Smooth muscle cell (in vitro differentiated cells): ENCODE results near the gene HOXB2. TPM values are rescaled to one million over a fixed set of nuclear protein-coding genes. Genes with fewer than 3 reads are reported as not detected.

Experiments
- DNase-seq: peaks from one replicate; lab custom pipeline; 2025; ENCODE audit not compliant: unreplicated experiment; lab: John Stamatoyannopoulos, UW
- H2AFZ ChIP-seq: fragments of 200-600 bp; sonication (generic); 2 replicates; pipeline ENCODE4 v1.6.0; 2016; ENCODE audit warnings: antibody characterized with exemption, low read depth, mild to moderate bottlenecking
- H3F3A ChIP-seq: fragments of 200-600 bp; sonication (generic); 2 replicates; pipeline ENCODE4 v1.6.0; 2017; ENCODE audit warnings: antibody characterized with exemption, low read depth
- H3K27ac ChIP-seq: fragments of 200-600 bp; sonication (generic); 2 replicates; pipeline ENCODE4 v1.5.1; 2016; ENCODE audit warnings: low read depth, mild to moderate bottlenecking
- H3K27me3 ChIP-seq: fragments of 200-600 bp; sonication (generic); 2 replicates; pipeline ENCODE4 v1.6.1; 2016; ENCODE audit warnings: low read depth, mild to moderate bottlenecking
- H3K36me3 ChIP-seq: fragments of 200-600 bp; sonication (generic); 2 replicates; pipeline ENCODE4 v1.5.1; 2016; ENCODE audit warnings: low read depth
- H3K4me1 ChIP-seq: fragments of 200-600 bp; sonication (generic); 2 replicates; pipeline ENCODE4 v1.5.1; 2016; ENCODE audit warnings: low read depth
- H3K4me2 ChIP-seq: fragments of 200-600 bp; sonication (generic); 2 replicates; pipeline ENCODE4 v1.6.0; 2016; ENCODE audit warnings: mild to moderate bottlenecking
- H3K4me3 ChIP-seq: fragments of 200-600 bp; sonication (generic); 2 replicates; pipeline ENCODE4 v1.5.1; 2016; ENCODE audit warnings: mild to moderate bottlenecking
- H3K79me2 ChIP-seq: fragments of 200-600 bp; sonication (generic); 2 replicates; pipeline ENCODE4 v1.6.0; 2016; ENCODE audit warnings: low read depth, mild to moderate bottlenecking
- H3K9ac ChIP-seq: fragments of 200-600 bp; sonication (generic); 2 replicates; pipeline ENCODE4 v1.6.0; 2016; ENCODE audit warnings: low read depth
- H3K9me3 ChIP-seq: fragments of 200-600 bp; sonication (generic); replicated peaks from 2 replicates; pipeline ENCODE4 v1.5.1; 2016; ENCODE audit warnings: low read depth
- H4K20me1 ChIP-seq: fragments of 200-600 bp; sonication (generic); 2 replicates; pipeline ENCODE4 v1.6.0; 2016; ENCODE audit warnings: low read depth
- CTCF ChIP-seq: fragments of 200-600 bp; sonication (generic); IDR thresholded peaks from 2 replicates; pipeline ENCODE4 v1.5.1; 2017; ENCODE audit warnings: borderline replicate concordance, mild to moderate bottlenecking, antibody characterized with exemption; ENCODE audit not compliant: insufficient read depth, poor library complexity, severe bottlenecking
- WGBS: methylation state at CpG from one replicate; pipeline ENCODE4 v1.1.7; 2016; ENCODE audit warnings: low lambda C conversion rate; 5-methylcytosine and 5-hydroxymethylcytosine counted together
- polyA plus RNA-seq: library from polyadenylated mRNA; unstranded; fragments of >200 nt; fragmentation: Nextera tagmentation; extraction: Ambion mirVana; gene quantifications from 2 replicates; pipeline ENCODE4 v1.2.1, GENCODE V29; 2016
- total RNA-seq: library from RNA; depleted of rRNA; stranded (reverse); fragments of >200 nt; gene quantifications from 2 replicates; pipeline ENCODE4 v1.2.3, GENCODE V29; 2014

The HOXB2 gene
- total and polyA plus RNA-seq, 2 experiments from 2014 or later, result 26.5 to 40.4 TPM

- peaks cover 30% of the 10 kb centered on the region for H3F3A ChIP-seq
- H3K27me3 ChIP-seq, result peaks cover 28% of the 10 kb centered on the region
- no peaks in the 10 kb centered on the region for H3K4me1 ChIP-seq
- H4K20me1 ChIP-seq, result peaks cover 9% of the 10 kb centered on the region
- no peak for TF ChIP-seq CTCF
- no peaks in the 10 kb centered on the region for H3K36me3 ChIP-seq
- H3K79me2 ChIP-seq, result peaks cover 4% of the 10 kb centered on the region
- no peaks in the 10 kb centered on the region for H3K9me3 ChIP-seq
- peak overlapping the region; percentile 93 for H3K27ac ChIP-seq
- peak overlapping the region; percentile 98 for H3K4me2 ChIP-seq
- DNase-seq, result no peak
- no peak overlapping the region for H3K4me3 ChIP-seq
- no peak overlapping the region for H3K9ac ChIP-seq
- no peak overlapping the region for H2AFZ ChIP-seq
- 51% methylated on average over 6 of the region's 6 CpGs for WGBS
Observed at GRCh38 chr17:48548523-48549280, 3.8 kb upstream of the HOXB2 start.

GRCh38 chr17:48547808-48548522 lies 3.1 kb upstream of the HOXB2 start:
- peak overlapping the region; percentile 93 for H3K27ac ChIP-seq
- peaks cover 3% of the 10 kb centered on the region for H4K20me1 ChIP-seq
- no peaks in the 10 kb centered on the region for H3K36me3 ChIP-seq
- peaks cover 30% of the 10 kb centered on the region for H3F3A ChIP-seq
- H2AFZ ChIP-seq, result peak overlapping the region; percentile 35
- TF ChIP-seq CTCF, result no peak
- H3K4me2 ChIP-seq, result peak overlapping the region; percentile 98
- H3K4me1 ChIP-seq, result no peaks in the 10 kb centered on the region
- H3K27me3 ChIP-seq, result peaks cover 21% of the 10 kb centered on the region
- WGBS, result 25% methylated on average over 24 of the region's 24 CpGs
- no peak for DNase-seq
- H3K79me2 ChIP-seq, result peaks cover 10% of the 10 kb centered on the region
- no peaks in the 10 kb centered on the region for H3K9me3 ChIP-seq
- H3K4me3 ChIP-seq, result peak overlapping the region; percentile 25
- H3K9ac ChIP-seq, result peak overlapping the region; percentile 44

- H3K79me2 ChIP-seq, result peaks cover 18% of the 10 kb centered on the region
- H3F3A ChIP-seq, result peaks cover 30% of the 10 kb centered on the region
- H3K9ac ChIP-seq, result peak overlapping the region; percentile 3
- no peak for DNase-seq
- no peak for TF ChIP-seq CTCF
- no peaks in the 10 kb centered on the region for H3K9me3 ChIP-seq
- 26% methylated on average over 10 of the region's 10 CpGs for WGBS
- H3K4me3 ChIP-seq, result peak overlapping the region; percentile 25
- peak overlapping the region; percentile 93 for H3K27ac ChIP-seq
- peak overlapping the region; percentile 98 for H3K4me2 ChIP-seq
- no peaks in the 10 kb centered on the region for H4K20me1 ChIP-seq
- H3K27me3 ChIP-seq, result peaks cover 17% of the 10 kb centered on the region
- H3K4me1 ChIP-seq, result no peaks in the 10 kb centered on the region
- H3K36me3 ChIP-seq, result no peaks in the 10 kb centered on the region
- no peak overlapping the region for H2AFZ ChIP-seq
Observed at GRCh38 chr17:48546924-48547807, 2.3 kb upstream of the HOXB2 start.
